ENCODE data around the gene MAD2L2.
A peak's percentile ranks its signal among the peaks of the same experiment; 100 is the strongest.

MAD2L2 gene

DNA sequence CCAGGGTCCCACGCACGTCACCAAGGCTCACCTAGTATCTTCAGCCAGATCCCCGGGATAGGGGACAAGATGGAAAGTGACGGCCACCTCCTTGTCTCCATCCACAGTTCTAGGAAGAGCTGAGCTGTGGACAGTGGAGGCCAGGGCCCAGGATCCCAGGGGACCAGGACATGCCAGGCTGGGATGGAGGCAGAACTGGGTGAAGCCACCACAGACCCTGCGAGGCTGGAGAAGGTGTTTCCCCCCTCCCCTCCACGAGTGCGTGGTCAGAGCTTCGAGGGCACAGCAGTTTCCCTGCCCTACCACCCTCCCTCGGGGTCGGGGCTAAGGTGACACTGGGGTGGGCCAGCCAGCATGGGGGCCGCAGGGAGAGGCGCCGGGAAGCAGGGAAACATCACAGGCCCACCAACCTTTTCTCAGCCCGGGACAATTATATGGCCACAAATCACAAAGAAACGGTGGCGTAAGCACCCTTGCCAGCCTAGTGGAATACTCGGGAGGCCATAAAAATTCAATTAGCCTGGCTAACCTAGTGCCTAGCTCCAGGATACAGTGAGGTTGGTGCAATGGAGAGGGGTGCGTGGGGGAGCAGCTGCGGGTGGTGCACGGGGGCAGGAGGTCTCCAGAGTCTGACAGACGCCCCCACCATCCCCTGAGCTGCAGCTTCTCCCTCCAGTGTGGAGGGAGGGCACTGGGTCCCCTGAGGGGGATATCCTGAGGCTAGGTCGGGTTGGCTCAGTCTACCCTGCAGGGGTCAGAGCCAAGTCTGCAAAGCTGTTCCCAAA lies 23.9 kb upstream of the MAD2L2 start:
- DNase-seq = no peak

DNA sequence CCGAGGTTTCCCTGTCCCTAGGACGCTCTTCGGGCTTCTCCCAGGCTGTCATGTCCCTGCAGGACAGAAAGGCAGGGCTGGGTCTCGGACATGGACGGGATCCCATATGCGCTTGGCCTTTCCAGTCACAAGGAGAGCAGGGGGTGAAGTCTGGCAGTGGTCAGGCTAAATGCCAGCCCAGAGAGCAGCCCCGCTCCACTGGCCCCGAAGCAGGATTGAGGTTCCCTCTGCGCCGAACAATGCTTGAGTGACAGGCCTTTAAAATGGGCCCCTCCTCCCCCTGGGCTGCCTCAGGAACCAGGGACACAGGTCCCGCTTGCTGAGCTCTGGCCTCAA lies 23.2 kb upstream of the MAD2L2 start:
- DNase-seq = no peak

DNA sequence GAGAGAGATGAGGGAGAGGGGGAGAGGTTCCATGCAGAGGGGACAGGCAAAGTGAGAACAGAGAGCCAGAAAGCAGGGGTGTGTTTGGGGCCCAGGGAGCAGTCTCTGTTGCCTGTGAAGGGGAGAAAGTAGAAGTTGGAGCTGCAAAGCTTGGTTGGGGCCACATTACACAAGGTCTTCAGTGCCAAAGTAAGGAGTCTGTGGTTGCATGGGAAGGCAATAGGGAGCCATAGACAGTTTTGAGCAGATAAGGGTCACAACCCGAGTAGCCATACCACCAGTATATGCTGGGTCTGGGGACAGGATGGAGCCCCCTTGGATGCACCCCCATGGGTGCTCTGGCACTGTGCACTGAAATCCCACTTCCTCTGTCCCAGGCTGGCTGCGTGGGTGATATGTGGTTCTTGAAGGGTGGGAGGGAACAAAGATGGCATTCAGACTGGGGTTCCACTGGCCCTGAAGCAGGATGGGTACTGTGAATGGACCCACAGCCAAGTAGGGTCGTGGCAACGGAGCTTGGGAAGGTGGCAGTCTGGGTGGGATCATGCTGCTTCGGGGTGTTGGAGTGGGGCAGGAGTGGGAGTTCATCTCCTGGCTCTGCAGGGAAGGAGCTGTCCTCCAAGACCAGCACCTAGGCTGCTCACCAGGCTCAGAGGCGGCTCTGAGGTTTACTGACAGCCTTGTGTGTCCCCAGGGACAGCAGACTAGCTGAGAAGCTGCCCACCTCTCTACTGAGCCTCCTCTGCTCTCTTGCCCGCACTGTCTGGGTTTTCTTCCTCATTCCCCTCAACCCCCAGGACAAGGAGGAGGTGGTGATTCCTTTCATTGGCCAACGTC lies 22.6 kb upstream of the MAD2L2 start:
- no peak for DNase-seq

DNA sequence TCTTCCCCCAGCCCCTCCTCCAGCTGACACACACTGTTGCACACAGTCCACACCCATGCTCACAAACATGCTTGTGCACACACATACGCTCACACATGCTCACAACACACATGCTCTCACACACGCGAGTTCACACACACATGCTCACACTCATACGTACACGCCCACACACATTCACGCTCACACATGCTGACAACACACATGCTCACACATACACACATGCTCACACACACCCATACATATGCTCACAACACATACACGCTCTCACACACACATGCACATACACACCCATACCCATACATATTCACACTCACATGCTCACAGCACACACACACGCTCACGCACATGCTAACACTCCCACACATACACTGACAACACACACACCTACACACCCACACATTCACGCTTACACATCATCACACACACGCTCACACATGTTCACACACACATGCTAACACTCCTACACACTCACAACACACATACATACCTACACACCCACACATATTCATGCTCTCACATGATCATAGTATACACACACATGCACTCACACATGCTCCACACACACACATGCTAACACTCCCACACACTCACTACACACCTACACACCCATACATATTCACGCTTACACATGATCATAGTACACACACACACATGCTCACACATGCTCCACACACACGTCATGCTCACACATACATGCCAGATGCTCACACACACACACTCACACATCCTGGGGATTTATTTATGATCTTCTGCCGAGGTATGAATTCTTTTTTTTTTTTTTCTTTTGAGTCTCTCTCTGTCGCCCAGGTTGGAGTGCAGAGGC lies 21.2 kb upstream of the MAD2L2 start:
- no peak for DNase-seq

DNA sequence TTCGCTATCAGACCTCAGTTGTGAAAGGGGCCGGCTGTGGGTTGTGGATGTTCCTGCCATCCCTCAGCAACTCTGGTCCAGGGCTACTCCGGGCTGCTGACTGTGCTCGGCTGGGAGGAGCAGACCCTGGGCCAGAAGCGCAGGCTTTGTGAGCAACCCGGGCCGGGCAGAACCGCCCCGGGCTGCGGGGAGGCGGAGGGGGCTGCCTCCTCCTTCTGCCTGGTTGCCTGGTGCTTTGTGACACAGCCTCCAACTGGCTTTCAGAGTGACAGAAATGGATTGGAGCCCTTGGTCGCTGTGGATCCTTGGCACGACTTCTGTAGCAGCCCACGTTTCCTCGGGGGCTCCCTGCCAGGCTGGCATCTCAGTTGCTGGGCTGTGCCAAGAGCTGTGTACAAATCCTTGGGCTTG lies 20.6 kb upstream of the MAD2L2 start:
- DNase-seq = peak; percentile 51

DNA sequence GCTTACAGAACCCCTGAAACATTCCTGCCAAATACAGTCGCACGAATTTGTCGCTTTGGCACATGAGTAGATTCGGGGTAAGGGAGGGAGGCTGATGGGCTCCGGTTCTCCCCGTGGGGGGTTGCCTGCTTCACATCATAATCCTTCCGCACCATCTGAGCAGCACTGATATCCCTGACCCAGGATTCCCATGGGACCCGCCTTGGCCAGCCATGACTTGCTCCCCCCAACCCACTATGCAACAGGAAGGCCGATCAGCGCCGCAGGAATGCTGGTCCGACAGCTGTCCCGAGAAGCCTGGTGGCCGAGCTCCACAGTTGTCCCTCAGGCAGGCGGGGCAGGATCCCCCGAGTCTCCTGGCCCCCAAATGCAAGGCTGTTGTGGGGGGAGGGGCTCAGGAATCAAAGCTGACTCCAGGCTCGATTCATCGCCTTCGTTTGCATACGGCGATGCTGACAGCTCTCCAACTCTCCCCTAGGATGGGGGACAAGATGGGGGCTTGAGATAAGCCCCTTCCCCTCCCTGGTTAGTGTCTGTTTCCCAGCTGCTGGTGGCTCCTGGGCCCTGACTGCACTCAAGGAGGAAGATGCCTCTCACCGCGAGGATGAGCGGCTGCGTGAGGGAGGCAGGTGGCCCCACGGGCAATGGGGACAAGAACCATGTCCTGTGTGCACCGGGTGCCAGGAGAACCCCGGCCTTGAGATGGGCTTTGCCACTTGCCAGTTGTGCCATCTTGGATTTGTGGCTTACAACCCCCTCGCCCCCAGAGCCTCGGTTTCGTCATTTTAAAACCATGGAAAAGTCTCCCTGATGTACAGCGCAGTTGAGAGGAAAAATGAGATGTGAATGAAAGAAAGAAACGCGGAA lies 19.9 kb upstream of the MAD2L2 start:
- DNase-seq = peak; percentile 55

DNA sequence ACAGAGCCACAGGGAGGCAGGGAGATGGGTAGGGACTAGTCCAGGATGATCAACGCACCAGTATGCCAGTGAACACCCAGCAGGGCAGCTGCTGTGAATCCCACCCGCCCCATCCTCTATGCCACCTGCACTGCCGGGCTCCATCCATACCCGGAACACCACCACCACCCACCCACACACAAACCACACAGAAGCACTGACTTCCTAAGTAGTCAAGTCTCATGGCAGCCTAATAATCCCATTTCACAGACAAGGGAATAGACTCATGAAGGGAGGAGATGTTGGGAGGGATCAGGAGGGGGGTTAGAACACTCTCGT lies 16.9 kb upstream of the MAD2L2 start:
- DNase-seq = no peak

DNA sequence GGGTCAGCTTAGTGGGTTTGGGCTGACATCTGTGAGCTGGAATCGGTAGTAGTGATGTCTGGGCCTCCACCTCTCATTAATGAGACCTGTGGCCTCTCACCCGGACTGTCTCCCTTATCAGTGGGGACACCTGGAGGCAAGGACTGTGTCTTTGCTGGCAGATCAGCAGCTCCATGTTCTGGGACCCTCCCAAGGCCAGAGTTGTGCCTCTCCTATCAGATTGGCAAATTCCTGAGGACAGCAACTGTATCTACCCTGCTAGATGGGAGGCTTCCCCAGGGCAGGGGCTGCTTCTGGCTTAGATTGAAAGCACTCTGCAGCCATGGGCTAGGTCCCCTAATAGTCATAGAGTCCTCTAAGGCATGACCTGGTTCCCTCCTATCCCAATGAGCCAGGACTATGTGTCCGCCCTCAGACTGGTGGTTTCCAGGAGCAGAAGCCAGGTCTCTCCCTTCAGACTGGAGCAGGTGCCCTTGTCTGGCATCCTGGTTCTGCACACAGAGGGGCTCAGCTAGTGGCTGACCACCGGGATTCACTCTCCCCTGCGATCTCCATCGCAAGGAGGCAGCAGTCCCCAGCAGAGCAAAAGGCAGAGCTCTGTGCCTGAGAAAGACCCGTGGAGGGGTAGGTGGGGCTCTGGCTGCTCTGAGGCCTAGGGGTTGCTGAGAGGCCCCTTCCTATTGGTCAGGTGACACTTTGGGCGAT lies 16.4 kb upstream of the MAD2L2 start:
- no peak for DNase-seq

DNA sequence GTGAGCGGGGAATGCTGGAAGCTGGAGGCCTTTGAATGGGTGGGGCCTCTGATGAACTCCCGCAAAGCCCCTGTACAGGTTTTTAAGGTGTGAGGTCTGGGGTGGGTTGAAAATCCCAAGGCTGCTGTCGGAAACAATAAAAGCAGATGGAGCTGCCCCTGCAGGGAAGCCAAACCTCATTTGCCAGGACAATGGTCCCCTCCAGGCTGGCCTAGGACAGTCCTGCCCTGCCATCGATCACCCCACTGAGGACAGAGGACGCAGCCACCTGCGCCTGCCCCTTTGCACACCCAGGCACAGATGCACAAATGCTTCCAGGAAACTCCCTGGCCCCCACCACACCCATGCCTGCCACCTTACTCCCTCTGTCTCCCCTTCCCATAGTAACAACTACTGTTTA lies 14.9 kb upstream of the MAD2L2 start:
- no peak for DNase-seq

DNA sequence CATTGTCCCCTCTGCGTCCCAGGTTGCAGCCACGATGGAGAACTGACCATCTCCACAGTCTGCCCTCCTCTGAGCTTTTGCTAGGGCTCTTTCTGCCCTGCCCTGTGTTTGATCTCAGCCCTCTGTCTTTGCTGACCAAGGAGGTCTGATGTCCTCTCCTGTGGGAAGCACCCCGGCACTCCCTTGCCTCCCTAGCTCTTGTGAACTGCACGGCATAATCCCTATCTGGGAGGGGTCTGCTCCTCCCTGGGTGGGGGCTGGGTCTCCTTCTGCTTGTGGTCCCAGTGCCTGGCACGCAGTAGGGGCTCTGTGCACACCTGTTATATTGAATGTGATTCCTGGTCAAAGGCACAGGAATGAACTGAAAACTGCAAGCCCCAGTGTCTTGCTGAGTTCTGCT lies 13.0 kb upstream of the MAD2L2 start:
- no peak for DNase-seq

DNA sequence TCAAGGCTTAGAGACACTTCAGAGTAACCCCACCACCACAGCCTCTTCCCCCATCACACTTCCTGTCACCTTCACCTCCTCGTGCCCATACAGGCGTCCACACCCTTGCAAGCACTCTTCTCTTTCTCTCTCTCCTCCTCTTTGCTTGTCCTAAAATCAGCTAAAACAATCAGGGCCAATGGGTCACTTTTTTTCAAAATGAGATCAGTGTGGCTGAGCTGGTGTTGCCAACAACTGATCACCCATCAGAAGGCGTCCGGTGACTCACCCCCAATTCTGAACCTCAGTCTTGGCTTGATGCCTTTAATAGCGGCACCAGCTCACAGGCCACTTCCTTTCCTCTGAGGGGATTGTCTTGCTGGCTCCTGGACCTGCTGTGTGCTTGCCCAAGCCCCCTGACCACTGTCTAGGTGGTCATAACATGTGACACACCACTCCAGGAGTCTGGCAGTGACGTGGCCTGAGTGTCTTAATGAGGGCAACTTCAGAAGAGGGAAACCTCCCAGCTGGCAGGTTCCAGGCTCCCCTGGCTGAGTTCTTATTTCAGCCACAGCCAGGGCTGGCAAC lies 12.2 kb upstream of the MAD2L2 start:
- DNase-seq = no peak

DNA sequence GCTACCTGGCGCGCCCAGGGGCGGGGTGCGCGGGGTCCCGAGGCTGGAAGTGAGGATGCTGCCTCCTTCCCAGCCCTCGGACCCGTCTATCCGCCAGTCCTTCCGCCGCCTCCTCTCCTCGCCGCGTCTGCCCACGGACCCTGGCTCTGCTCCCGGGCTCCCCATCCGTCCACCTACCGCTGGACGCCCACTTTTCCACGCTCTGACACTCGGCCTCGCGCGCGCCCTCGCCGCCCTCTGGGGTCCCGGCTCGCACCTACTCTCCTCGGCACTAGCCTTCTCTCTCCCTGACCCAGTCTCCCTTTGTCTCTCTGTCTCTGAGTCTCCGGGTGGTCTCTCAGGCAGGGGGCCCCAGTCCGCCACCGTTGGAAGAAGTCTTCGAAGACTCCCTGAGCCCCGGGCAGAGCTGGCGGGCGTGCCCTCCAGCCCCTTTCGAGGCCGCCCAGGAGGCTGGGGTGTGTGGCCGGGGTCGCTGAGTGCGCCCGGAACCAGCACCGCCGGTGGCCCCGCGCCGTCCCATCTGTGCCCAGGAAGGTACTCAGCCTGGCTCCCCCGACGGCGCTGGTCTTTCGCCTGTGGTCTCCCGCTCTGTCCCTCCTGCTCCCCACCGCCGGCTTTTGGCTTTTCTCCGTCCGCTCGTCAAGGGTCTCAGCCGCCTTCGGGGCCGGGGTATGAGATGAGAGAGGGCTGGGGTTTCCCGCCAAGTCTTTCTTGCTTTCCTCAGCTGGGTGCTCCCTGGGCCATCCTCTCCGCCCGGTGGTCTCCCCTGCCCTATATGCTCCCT lies 11.2 kb upstream of the MAD2L2 start:
- no peak for DNase-seq

DNA sequence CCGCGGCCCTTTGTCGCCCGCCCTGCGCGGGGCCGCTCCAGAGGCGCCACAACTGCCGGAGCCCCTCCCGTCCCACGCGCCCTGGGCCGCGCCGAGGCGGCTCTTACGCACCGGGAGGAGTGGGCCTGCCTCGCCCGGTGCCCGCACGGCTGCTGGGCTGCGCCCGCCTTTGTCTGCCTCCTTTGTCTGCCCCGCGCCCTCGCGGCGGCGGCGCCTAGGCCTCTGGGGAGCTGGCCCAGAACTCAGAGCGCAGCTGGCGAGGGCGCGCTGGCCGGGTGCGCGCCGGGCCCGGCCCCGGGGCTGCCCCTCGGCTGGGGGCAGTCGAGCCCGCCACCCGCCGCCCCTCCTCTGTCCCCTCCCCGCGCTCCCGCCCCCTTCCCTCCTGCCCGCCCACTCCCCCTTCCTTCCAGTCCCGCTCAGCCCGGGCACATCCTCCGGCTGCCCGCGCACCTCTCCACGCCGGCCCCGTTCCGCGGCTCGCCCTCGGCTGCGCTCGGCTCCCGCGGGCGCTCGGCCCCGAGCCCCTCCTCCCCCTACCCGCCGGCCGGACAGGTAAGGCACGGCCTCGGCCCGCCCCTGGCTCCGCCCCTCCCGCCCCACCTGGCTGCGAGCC lies 10.5 kb upstream of the MAD2L2 start, which contains the start of gene DRAXIN:
Gene DRAXIN, plus strand, starts transcription at position 409 of the 613 bp plus-strand sequence. CDS start 14,549 bp downstream, outside the sequence.
- peak; percentile 47 for DNase-seq

DNA sequence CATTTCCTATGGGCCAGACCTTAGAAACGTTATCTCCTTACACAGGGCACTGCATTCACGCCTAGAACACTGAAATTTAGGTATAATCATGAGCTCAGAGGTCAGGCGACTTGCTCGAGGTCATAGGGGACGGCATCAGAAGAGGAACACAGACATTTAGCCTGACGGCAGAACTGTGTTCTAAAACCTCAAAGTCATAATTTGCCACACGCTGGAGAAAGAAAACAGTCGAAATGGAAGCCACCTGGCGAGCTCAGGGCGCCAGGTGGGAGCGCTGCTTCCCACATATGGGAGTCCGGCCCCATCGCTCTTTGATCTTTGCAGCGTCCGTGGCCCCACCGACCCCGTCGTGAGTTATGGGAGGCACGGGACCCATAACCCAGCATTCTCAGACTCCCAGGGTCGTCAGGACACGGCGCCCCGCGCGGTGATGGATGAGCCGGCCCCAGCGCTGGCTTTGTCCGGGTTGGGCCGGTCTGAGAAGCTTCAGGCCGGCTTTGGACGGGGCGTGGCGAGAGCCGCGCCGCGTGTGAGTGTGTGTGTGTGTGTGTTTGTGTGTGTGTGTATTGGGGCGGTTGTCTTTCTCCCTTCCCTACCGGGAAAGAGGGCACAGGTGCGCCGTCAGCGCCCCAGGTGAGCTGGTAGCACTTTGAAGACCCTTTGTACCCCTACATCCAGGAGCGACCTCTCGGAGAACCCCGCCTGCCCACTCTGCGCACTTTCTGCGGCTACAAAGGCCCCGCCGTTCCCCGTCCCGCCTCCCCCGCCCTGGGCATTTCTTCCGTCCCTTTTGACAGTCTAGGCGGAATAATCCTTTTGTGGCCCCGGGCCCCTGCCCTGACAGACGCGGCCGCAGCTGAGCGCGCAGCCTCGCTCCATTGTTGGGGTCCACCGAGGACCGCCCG lies 9.7 kb upstream of the MAD2L2 start:
- DNase-seq = peak; percentile 45

DNA sequence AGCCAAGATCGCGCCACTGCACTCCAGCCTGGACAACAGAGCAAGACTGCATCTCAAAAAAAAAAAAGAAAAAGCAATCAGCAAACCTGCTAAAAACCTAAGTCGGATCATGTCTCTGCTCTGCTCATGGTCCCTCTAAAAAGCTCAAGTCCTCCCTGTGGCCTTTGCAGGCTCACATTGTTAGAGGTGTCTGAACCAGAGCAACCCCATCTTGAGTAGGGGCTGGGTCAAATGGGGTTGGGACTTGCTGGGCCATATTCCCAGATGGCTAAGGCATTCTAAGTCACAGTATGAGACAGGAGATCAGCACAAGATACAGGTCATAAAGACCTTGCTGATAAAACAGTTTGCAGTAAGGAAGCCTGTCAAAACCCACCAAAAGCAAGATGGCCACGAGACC lies 7.6 kb upstream of the MAD2L2 start:
- no peak for DNase-seq

DNA sequence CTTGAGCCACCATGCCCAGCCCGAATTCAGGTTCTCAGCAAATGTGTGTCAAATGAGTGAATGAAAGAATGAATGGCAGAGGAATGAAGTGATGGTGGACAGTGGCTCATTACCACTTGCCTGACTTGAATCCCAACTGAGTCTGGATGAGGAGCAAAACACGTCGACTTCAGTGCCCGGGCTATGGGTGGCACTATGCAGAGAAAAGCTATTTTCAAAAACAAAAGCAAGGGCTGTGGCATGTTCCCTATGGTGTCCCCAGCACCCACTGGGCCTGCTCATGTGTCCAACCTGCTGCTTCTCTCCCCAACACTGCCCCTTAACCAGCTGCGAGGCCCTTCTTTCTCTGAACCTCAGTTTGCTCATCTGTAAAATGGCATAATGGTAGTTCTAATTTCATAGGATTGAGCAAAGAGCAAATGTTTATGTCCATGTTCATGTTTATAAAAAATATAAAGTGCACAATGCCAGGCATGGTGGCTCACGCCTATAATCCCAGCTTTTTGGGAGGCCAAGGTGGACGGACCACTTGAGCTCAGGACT lies 4.3 kb upstream of the MAD2L2 start:
- DNase-seq = no peak

DNA sequence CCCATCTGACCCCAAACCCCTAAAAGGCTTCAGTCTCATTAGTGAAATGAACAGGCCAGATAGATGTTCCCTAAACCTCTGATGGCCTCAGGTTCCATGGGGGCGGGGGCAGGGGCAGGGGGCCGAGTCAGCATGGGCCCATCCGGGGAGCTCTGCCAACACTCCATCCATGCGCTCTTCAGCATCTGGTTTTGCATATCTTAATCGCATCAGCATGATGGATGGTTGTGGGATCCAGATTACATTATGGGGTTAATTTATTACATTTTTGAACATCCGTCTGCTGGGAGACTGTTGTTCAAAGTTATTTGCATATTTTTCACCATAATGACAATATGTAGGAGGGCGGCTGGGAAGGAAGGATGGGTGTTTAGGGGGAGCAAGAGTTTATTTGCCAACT lies 3.1 kb upstream of the MAD2L2 start:
- no peak for DNase-seq

DNA sequence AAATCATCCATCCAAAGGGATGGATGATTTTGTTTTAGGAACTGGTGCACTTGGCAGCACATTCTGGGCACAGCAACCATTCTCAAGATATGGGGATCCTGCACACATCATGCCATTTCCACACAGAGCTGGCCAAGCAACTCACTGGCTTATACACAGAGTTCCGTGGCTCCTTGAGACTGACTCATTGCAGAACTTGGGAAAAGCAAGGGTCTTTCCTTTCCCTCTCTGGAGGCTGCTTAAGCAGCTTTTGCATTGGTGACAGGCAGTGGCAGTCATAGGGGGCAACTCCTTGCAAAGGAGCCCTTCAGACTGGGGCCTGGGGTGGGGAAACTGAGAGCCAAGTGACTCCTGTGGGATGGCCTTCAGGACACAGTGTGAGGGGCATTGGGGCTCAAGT lies 1.9 kb upstream of the MAD2L2 start:
- no peak for DNase-seq

DNA sequence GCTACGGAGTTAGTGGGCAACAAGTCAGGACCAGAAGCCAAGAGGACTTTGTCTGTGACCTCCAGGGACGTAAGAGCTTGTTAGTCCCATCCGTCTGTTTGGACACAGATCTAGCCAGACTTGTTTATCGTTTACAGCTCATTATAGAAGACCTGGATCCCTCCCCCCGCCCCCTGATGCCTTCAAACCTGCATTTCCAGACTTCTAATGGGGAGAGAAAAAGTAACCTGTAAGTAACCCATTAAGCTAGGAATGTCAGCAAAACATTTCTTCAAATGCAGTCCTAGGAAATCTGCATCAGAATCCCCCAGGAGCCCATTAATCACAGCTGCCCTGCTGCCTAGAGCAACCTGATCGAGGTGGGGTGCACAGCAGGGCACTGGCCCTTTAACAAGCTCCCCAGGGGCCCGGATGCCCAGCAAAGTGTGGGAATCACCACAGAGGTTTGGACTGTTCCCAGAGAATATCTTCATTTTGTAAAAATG lies 1.4 kb upstream of the MAD2L2 start:
- DNase-seq = no peak

Measured in right hindlimb (tissue), 1 donor.